Vagina (tissue), 2 donors: Measurements from ENCODE around the gene LRRC7. TPM values are rescaled to one million over a fixed set of nuclear protein-coding genes. Genes with fewer than 3 reads are reported as not detected.

Source experiments
- DNase-seq, 2 donors: peaks; one replicate each; pipeline ENCODE4 v3.0.0-alpha.2; 2017; ENCODE audit errors: extremely low spot score in 2 of 2
- H3K27ac ChIP-seq: fragments of 200-600 bp; sonication (generic); one replicate; pipeline ENCODE4 v1.5.1; 2019
- H3K27me3 ChIP-seq: fragments of 200-600 bp; sonication (generic); one replicate; pipeline ENCODE4 v1.5.1; 2019
- H3K36me3 ChIP-seq, 2 donors: fragments of 200-600 bp; sonication (generic); one replicate each; pipeline ENCODE4 v1.5.1; 2017 to 2019
- H3K4me1 ChIP-seq: fragments of 200-600 bp; sonication (generic); one replicate; pipeline ENCODE4 v1.5.1; 2019
- H3K4me3 ChIP-seq, 2 donors: fragments of 200-600 bp; sonication (generic); 1 replicate in 1 of 2; 2 replicates in 1 of 2; pipeline ENCODE4 v1.5.1; 2016 to 2019
- H3K9me3 ChIP-seq: fragments of 200-600 bp; sonication (generic); one replicate; pipeline ENCODE4 v1.5.1; 2019
- POLR2A ChIP-seq, 2 donors: fragments of 450-650 bp; IDR thresholded peaks; one replicate each; pipeline ENCODE4 v1.6.1; 2017; ENCODE audit warnings: antibody characterized with exemption in 2 of 2, mild to moderate bottlenecking in 2 of 2, moderate library complexity in 2 of 2
- POLR2AphosphoS5 ChIP-seq, 2 donors: sonication (generic); formaldehyde crosslinking; IDR thresholded peaks; one replicate each; pipeline ENCODE4 v1.9.0; 2017; ENCODE audit warnings: antibody characterized with exemption in 2 of 2, mild to moderate bottlenecking in 2 of 2, low read depth in 1 of 2; ENCODE audit not compliant: insufficient read depth in 1 of 2
- intact Hi-C: fragments of 100-400 bp; cut with DNase I; formaldehyde crosslinking; loops from one replicate; pipeline ENCODE4 v1.15.1; 2023
- total RNA-seq: library from RNA; depleted of rRNA; stranded (reverse); fragments of >200 nt; gene quantifications from one replicate; pipeline ENCODE4 v1.2.3, GENCODE V29; 2016
- TF ChIP-seq, protein P1 (sequence below), 3 experiments: fragments of 450-650 bp in 2 of 3; fragments of 200-600 bp in 1 of 3; sonication (generic) in 1 of 3; IDR thresholded peaks; one replicate each; pipeline ENCODE4 v1.5.1; 2017 to 2019; ENCODE audit warnings: antibody characterized with exemption in 3 of 3, mild to moderate bottlenecking in 2 of 3, moderate library complexity in 2 of 3

LRRC7 gene
- total RNA-seq, 1 donor from 2014 or later: not detected

DNA sequence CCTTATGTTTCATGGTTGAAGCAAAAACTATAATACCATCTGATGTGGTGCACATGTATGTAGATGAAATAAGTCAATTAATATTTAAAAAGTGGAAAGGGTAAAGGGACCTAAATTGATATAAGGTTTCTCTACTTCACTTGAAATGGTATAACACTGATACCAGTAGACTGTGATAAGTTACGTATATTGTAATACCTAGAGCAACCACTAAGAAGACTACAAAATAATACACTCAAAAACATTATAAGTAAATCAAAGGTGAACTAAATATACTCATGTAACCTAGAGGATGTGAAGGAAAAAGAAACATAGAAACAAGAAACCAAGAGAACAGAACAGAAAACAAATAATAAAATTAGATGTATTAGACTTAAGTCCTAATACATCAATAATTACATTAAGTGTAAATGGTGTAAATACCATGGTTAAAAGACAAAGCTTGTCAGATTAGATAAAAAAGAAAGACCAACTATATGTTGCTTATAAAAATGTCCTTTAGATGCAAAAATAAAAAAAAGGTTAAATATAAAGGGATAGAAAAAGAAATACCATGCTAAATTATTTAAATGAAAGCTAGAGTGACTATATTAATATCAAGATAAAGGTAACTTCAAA is 118.8 kb downstream of the LRRC7 start:
- intact Hi-C loops: no loop called here
- Histone ChIP-seq H3K4me1 (no peaks in the 10 kb centered on the region), H3K4me3 (no peak overlapping the region), H3K9me3 (no peaks in the 10 kb centered on the region), H3K27me3 (no peaks in the 10 kb centered on the region), H3K36me3 (no peaks in the 10 kb centered on the region), H3K27ac (no peak overlapping the region)
- TF ChIP-seq POLR2AphosphoS5 (IDR thresholded peaks at IDR 0.05; ENCODE audit: insufficient read depth in 1 of 2, low read depth in 1 of 2) (no peak), POLR2A (IDR thresholded peaks at IDR 0.05) (no peak)
- TF ChIP-seq, protein P1, sequence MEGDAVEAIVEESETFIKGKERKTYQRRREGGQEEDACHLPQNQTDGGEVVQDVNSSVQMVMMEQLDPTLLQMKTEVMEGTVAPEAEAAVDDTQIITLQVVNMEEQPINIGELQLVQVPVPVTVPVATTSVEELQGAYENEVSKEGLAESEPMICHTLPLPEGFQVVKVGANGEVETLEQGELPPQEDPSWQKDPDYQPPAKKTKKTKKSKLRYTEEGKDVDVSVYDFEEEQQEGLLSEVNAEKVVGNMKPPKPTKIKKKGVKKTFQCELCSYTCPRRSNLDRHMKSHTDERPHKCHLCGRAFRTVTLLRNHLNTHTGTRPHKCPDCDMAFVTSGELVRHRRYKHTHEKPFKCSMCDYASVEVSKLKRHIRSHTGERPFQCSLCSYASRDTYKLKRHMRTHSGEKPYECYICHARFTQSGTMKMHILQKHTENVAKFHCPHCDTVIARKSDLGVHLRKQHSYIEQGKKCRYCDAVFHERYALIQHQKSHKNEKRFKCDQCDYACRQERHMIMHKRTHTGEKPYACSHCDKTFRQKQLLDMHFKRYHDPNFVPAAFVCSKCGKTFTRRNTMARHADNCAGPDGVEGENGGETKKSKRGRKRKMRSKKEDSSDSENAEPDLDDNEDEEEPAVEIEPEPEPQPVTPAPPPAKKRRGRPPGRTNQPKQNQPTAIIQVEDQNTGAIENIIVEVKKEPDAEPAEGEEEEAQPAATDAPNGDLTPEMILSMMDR (IDR thresholded peaks at IDR 0.05): no peak
- DNase-seq: no peak

GRCh38 chr1:69688193-69688592 is 120.5 kb downstream of the LRRC7 start:
- no peaks in the 10 kb centered on the region for H3K27me3 ChIP-seq
- no peaks in the 10 kb centered on the region for H3K9me3 ChIP-seq
- DNase-seq: no peak
- no peak overlapping the region for H3K27ac ChIP-seq
- H3K4me1 ChIP-seq: no peaks in the 10 kb centered on the region
- TF ChIP-seq POLR2A (IDR thresholded peaks at IDR 0.05) (no peak), POLR2AphosphoS5 (IDR thresholded peaks at IDR 0.05; ENCODE audit: insufficient read depth in 1 of 2, low read depth in 1 of 2) (no peak)
- TF ChIP-seq, protein P1 (IDR thresholded peaks at IDR 0.05): no peak
- intact Hi-C loops: no loop called here
- H3K4me3 ChIP-seq: no peak overlapping the region
- no peaks in the 10 kb centered on the region for H3K36me3 ChIP-seq

GRCh38 chr1:69691179-69691578 is 123.5 kb downstream of the LRRC7 start:
- no peak overlapping the region for H3K27ac ChIP-seq
- intact Hi-C loops: no loop called here
- DNase-seq: no peak
- no peaks in the 10 kb centered on the region for H3K27me3 ChIP-seq
- no peaks in the 10 kb centered on the region for H3K9me3 ChIP-seq
- no peak for TF ChIP-seq POLR2AphosphoS5 (IDR thresholded peaks at IDR 0.05; ENCODE audit: insufficient read depth in 1 of 2, low read depth in 1 of 2)
- no peak for TF ChIP-seq POLR2A (IDR thresholded peaks at IDR 0.05)
- TF ChIP-seq, protein P1 (IDR thresholded peaks at IDR 0.05): no peak
- H3K4me3 ChIP-seq: no peak overlapping the region
- no peaks in the 10 kb centered on the region for H3K4me1 ChIP-seq
- no peaks in the 10 kb centered on the region for H3K36me3 ChIP-seq

- DNase-seq: no peak
- Histone ChIP-seq H3K36me3 (no peaks in the 10 kb centered on the region), H3K9me3 (no peaks in the 10 kb centered on the region), H3K27me3 (no peaks in the 10 kb centered on the region), H3K4me1 (no peaks in the 10 kb centered on the region), H3K4me3 (no peak overlapping the region), H3K27ac (no peak overlapping the region)
- TF ChIP-seq, protein P1 (IDR thresholded peaks at IDR 0.05): no peak
- TF ChIP-seq POLR2AphosphoS5 (IDR thresholded peaks at IDR 0.05; ENCODE audit: insufficient read depth in 1 of 2, low read depth in 1 of 2) (no peak), POLR2A (IDR thresholded peaks at IDR 0.05) (no peak)
- intact Hi-C loops: no loop called here
Measured at GRCh38 chr1:69693921-69694675, 126.4 kb downstream of the LRRC7 start.

DNA sequence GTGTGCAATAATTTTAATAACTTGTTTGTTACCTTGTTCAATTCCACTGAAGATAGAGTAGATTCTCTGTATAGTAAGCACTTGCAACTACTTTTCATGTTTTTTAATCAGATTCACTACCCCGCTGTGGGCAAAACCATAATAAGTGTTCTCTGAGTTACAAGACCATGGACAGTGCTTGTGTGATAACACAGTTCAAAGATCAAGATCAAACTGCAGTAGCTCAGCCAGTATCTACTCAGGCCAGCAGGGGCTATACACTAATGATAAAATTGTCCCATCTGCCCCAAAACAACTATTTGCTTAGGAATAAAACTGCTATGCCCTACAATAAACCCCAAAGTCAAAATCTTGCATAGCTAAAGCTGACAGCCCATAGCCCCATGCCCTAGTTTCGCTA is 129.6 kb downstream of the LRRC7 start:
- Histone ChIP-seq H3K36me3 (no peaks in the 10 kb centered on the region), H3K4me1 (no peaks in the 10 kb centered on the region), H3K9me3 (no peaks in the 10 kb centered on the region), H3K4me3 (no peak overlapping the region), H3K27me3 (no peaks in the 10 kb centered on the region), H3K27ac (no peak overlapping the region)
- no peak for DNase-seq
- TF ChIP-seq, protein P1 (IDR thresholded peaks at IDR 0.05): no peak
- no peak for TF ChIP-seq POLR2AphosphoS5 (IDR thresholded peaks at IDR 0.05; ENCODE audit: insufficient read depth in 1 of 2, low read depth in 1 of 2)
- no peak for TF ChIP-seq POLR2A (IDR thresholded peaks at IDR 0.05)
- intact Hi-C loops: no loop called here
